Right ventricle myocardium inferior (tissue), 1 donor: ENCODE data around the gene KBTBD8. TPM values are rescaled to one million over a fixed set of nuclear protein-coding genes. Genes with fewer than 3 reads are reported as not detected.

ENCODE experiments used
- ATAC-seq: fragments of 200-7000 bp; cut with Tn5 transposase; one replicate; pipeline ENCODE4 v1.9.1; 2020; ENCODE audit warnings: mild to moderate bottlenecking, moderate library complexity
- DNase-seq: peaks from one replicate; pipeline ENCODE4 v3.0.0; 2021; ENCODE audit errors: missing footprints
- intact Hi-C: fragments of 100-400 bp; cut with DNase I; formaldehyde crosslinking; loops from one replicate; pipeline ENCODE4 v1.11.0; 2022
- total RNA-seq: library from RNA; stranded (reverse); fragmentation: NEBNext Ultra II Directional; extraction: Animal tissue kit (Norgen Biotek cat#: 25700); gene quantifications from one replicate; pipeline ENCODE4 v1.2.1, GENCODE V29; 2021
- donor health status: DM: no; HTN: yes; CAD: no; lungs with severe emphysema.

KBTBD8 gene
- total RNA-seq, 1 donor from 2014 or later, result 4.1 TPM

- no peak for ATAC-seq
- no peak for DNase-seq
- intact Hi-C loops, result no loop called here
Measured at GRCh38 chr3:66993082-66993481, 5.0 kb upstream of the KBTBD8 start.

GRCh38 chr3:66994588-66994987, 3.5 kb upstream of the KBTBD8 start:
- no peak for DNase-seq
- intact Hi-C loops, result no loop called here
- no peak for ATAC-seq

GRCh38 chr3:66996696-66997095, 1.4 kb upstream of the KBTBD8 start:
- intact Hi-C loops, result loop anchor here (5.0 kb wide), 1 partner anchor 36 kb away; no protein-coding TSS in a partner anchor
- no peak for ATAC-seq
- no peak for DNase-seq

GRCh38 chr3:66997560-66998112, 471 bp upstream of the KBTBD8 start:
- ATAC-seq, result peak; percentile 99
- intact Hi-C loops, result loop anchor here (2.0 to 5.0 kb wide), 2 partner anchors 19 to 35 kb away; no protein-coding TSS in a partner anchor

GRCh38 chr3:66998904-66999235, 763 bp downstream of the KBTBD8 start:
- intact Hi-C loops, result loop anchor here (2.0 to 5.0 kb wide), 2 partner anchors 18 to 33 kb away; no protein-coding TSS in a partner anchor
- no peak for ATAC-seq
- no peak for DNase-seq

More at GRCh38 chr3:66997560-66998112, 471 bp upstream of the KBTBD8 start:
- DNase-seq, result no peak

- DNase-seq (no peak), ATAC-seq (no peak)
- intact Hi-C loops, result no loop called here
Measured at GRCh38 chr3:67000009-67000408, 1.9 kb downstream of the KBTBD8 start.

- intact Hi-C loops, result no loop called here
- DNase-seq, result no peak
- no peak for ATAC-seq
Measured at GRCh38 chr3:67001086-67001861, 3.2 kb downstream of the KBTBD8 start.

GRCh38 chr3:67005974-67006373, 7.9 kb downstream of the KBTBD8 start:
- ATAC-seq, result no peak
- DNase-seq, result no peak
- intact Hi-C loops, result no loop called here

- ATAC-seq, result no peak
- DNase-seq, result no peak
- intact Hi-C loops, result no loop called here
Measured at GRCh38 chr3:67006460-67006859, 8.4 kb downstream of the KBTBD8 start.

GRCh38 chr3:67008388-67008787, 10.3 kb downstream of the KBTBD8 start:
- no peak for DNase-seq
- no peak for ATAC-seq
- intact Hi-C loops, result no loop called here

- DNase-seq (no peak), ATAC-seq (no peak)
- intact Hi-C loops, result no loop called here
Measured at GRCh38 chr3:67009716-67010115, 11.6 kb downstream of the KBTBD8 start.

GRCh38 chr3:67011414-67012131, 13.5 kb downstream of the KBTBD8 start:
- intact Hi-C loops, result no loop called here
- DNase-seq, result no peak
- no peak for ATAC-seq

GRCh38 chr3:67012564-67012963, 14.5 kb downstream of the KBTBD8 start:
- DNase-seq (no peak), ATAC-seq (no peak)
- intact Hi-C loops, result no loop called here

- intact Hi-C loops, result loop anchor here (2.0 kb wide), 1 partner anchor 17 kb away; the partner anchor contains the start of gene KBTBD8
- DNase-seq, result no peak
- ATAC-seq, result peak; percentile 40
Measured at GRCh38 chr3:67015702-67016484, 17.8 kb downstream of the KBTBD8 start.

GRCh38 chr3:67016522-67017080, 18.5 kb downstream of the KBTBD8 start:
- ATAC-seq, result no peak
- no peak for DNase-seq
- intact Hi-C loops, result loop anchor here (2.0 kb wide), 1 partner anchor 18 kb away; the partner anchor contains the start of gene KBTBD8

GRCh38 chr3:67017211-67017610, 19.1 kb downstream of the KBTBD8 start:
- intact Hi-C loops, result loop anchor here (2.0 kb wide), 1 partner anchor 18 kb away; the partner anchor contains the start of gene KBTBD8
- DNase-seq (no peak), ATAC-seq (no peak)

- ATAC-seq (peak; percentile 82), DNase-seq (peak; percentile 65)
Measured at GRCh38 chr3:67018105-67018788, 20.1 kb downstream of the KBTBD8 start.

More at GRCh38 chr3:67018105-67018788, 20.1 kb downstream of the KBTBD8 start:
- intact Hi-C loops, result no loop called here
